Activated naive CD8-positive, alpha-beta T cell (primary cell): Measurements from ENCODE around the gene CFAP74.

Experiments used
- H3K27ac Mint-ChIP-seq: one replicate; pipeline ENCODE4 v1.8.0; 2021; ENCODE audit warnings: mixed read lengths
- H3K27me3 Mint-ChIP-seq: one replicate; pipeline ENCODE4 v1.8.0; 2021; ENCODE audit warnings: mixed read lengths
- H3K36me3 Mint-ChIP-seq: one replicate; pipeline ENCODE4 v1.8.0; 2021; ENCODE audit warnings: mixed read lengths
- H3K4me1 Mint-ChIP-seq: one replicate; pipeline ENCODE4 v1.8.0; 2021; ENCODE audit warnings: low read depth, mixed read lengths
- H3K4me3 Mint-ChIP-seq: one replicate; pipeline ENCODE4 v1.8.0; 2021; ENCODE audit warnings: mild to moderate bottlenecking, mixed read lengths
- H3K9me3 Mint-ChIP-seq: one replicate; pipeline ENCODE4 v1.8.0; 2021; ENCODE audit warnings: low read depth, mixed read lengths

Gene CFAP74

DNA sequence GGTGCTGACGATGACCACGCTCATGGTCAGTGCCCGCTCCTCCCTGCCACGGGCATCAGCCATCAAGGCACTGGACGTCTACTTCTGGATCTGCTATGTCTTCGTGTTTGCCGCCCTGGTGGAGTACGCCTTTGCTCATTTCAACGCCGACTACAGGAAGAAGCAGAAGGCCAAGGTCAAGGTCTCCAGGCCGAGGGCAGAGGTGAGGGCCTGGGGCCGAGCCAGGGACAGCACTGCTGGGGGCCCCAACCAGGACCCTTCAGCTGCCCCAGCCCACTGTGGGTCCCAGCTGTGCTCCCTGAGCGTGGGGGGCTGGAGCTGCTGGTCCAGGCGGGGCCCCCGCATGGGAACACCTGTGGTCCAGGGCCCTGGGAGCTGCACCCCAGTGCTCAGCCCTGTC, 26.0 kb upstream of the CFAP74 start:
- H3K9me3 Mint-ChIP-seq: no peaks in the 10 kb centered on the region
- no peak overlapping the region for H3K27ac Mint-ChIP-seq
- H3K4me1 Mint-ChIP-seq: no peaks in the 10 kb centered on the region
- no peaks in the 10 kb centered on the region for H3K27me3 Mint-ChIP-seq
- no peak overlapping the region for H3K4me3 Mint-ChIP-seq
- H3K36me3 Mint-ChIP-seq: no peaks in the 10 kb centered on the region

DNA sequence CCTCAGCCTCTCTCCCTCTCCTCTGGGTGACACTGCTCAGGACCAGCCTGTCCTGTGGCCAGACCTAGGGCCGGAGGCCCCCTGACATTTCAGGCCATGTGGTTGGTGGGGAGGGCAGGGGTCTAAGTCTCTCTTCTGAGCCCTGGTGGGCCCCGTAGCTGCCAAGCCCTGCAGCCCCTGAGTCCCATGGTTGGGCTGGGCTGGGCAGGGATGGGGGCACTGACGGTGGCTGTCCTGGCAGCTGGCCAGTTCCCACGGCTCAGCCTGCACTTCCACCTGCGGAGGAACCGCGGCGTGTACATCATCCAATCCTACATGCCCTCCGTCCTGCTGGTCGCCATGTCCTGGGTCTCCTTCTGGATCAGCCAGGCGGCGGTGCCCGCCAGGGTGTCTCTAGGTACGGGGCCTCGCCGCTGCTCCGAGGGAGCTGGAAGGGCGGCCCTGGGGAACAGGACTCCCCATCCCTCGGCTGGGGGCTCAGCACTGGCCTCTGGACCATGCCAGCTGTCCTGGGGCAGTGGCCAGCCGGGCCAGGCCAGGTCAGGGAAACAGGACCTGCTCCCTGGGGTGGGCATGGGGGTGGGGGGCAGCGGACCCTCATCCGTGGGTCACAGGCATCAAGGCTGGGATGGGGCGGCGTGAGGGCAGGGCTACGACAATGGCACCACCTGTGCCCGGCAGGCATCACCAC, 25.4 kb upstream of the CFAP74 start:
- H3K27me3 Mint-ChIP-seq: no peaks in the 10 kb centered on the region

DNA sequence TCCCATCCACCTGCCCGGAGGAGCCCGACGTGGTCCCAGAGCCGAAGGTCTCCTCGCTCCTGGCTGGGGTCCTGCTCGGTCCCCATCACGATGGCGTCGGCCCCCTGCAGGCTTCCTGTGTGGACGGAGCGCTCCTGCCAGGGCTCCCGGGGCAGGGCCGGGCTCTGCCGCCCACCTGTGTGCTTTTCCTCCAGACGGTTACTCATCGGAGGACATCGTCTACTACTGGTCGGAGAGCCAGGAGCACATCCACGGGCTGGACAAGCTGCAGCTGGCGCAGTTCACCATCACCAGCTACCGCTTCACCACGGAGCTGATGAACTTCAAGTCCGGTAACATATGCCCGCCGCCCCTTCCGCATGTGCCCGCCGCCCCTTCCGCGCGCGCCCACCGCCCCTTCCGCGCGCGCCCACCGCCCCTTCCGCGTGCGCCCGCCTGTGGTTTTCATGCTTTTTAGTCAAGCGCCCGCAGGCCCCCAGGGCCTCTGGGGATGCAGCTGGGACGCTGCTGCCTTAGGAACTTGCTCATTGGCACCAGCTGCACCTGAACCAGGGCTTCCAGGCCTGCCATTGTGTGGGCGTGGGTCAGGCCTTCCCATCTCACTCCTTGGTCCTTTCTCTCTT, 24.5 kb upstream of the CFAP74 start:
- Mint-ChIP-seq H3K4me3 (no peak overlapping the region), H3K27me3 (no peaks in the 10 kb centered on the region), H3K36me3 (no peaks in the 10 kb centered on the region), H3K4me1 (no peaks in the 10 kb centered on the region), H3K27ac (no peak overlapping the region), H3K9me3 (no peaks in the 10 kb centered on the region)

More for the DNA sequence above, 25.4 kb upstream of the CFAP74 start:
- H3K36me3 Mint-ChIP-seq: no peaks in the 10 kb centered on the region
- no peak overlapping the region for H3K4me3 Mint-ChIP-seq
- H3K9me3 Mint-ChIP-seq: no peaks in the 10 kb centered on the region
- H3K4me1 Mint-ChIP-seq: no peaks in the 10 kb centered on the region
- no peak overlapping the region for H3K27ac Mint-ChIP-seq

DNA sequence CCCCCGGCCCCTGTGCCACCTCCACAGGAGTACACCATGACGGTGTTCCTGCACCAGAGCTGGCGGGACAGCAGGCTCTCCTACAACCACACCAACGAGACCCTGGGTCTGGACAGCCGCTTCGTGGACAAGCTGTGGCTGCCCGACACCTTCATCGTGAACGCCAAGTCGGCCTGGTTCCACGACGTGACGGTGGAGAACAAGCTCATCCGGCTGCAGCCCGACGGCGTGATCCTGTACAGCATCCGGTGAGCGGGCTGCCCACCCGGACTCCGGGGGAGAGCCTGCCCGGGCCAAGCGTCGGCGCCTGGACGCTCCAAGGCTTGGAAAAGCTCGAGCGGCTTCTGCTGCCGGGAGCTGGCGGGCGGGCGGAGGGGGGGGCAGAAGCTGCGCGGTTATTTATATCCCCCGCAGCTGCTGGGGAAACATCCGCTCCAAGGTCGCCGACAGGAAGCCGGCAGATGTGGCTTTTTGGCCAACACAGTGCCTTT, 21.9 kb upstream of the CFAP74 start:
- Mint-ChIP-seq H3K27me3 (peaks cover 9% of the 10 kb centered on the region), H3K27ac (no peak overlapping the region), H3K4me3 (no peak overlapping the region), H3K9me3 (no peaks in the 10 kb centered on the region), H3K36me3 (no peaks in the 10 kb centered on the region), H3K4me1 (no peaks in the 10 kb centered on the region)

DNA sequence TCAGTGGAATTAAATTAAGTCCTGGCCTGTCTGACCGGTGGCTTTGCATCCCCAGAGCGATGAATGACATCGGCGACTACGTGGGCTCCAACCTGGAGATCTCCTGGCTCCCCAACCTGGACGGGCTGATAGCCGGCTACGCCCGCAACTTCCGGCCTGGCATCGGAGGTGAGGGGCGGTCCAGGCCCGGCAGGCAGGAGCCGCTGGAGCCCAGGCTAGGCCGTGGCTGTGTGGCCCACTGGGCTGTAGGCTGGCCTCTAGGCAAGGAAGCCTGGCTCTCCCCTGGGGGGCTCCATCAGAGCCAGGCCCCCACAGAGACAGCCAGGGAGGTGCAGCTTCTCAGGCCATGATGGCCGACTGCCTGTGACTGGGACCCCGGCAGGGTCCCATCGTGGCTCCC, 21.3 kb upstream of the CFAP74 start:
- no peak overlapping the region for H3K4me3 Mint-ChIP-seq
- H3K4me1 Mint-ChIP-seq: no peaks in the 10 kb centered on the region
- peaks cover 9% of the 10 kb centered on the region for H3K27me3 Mint-ChIP-seq
- H3K36me3 Mint-ChIP-seq: no peaks in the 10 kb centered on the region
- H3K9me3 Mint-ChIP-seq: no peaks in the 10 kb centered on the region
- no peak overlapping the region for H3K27ac Mint-ChIP-seq

DNA sequence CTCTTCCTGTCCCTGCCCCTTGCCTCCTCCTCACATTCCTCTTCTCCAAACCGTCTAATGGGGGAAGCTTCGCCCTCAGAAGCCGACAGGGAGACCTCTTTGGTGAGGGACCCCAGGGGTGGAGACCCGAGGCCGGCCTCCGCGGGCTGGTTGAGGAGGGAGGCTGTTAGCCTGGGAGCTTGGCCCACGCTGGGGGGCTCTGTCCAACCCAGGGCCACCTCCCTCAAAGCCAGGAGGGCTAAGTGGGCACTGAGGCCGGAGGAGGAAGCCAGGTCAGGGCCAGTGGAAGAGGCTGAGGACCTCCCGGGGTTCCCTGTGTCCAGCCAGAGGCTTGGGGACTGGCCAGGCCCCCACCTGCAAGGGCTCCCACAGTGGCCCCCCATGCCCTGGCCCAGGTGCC, 20.9 kb upstream of the CFAP74 start:
- no peaks in the 10 kb centered on the region for H3K4me1 Mint-ChIP-seq
- no peaks in the 10 kb centered on the region for H3K36me3 Mint-ChIP-seq
- H3K9me3 Mint-ChIP-seq: no peaks in the 10 kb centered on the region
- H3K27me3 Mint-ChIP-seq: peaks cover 9% of the 10 kb centered on the region
- H3K27ac Mint-ChIP-seq: no peak overlapping the region
- H3K4me3 Mint-ChIP-seq: no peak overlapping the region

DNA sequence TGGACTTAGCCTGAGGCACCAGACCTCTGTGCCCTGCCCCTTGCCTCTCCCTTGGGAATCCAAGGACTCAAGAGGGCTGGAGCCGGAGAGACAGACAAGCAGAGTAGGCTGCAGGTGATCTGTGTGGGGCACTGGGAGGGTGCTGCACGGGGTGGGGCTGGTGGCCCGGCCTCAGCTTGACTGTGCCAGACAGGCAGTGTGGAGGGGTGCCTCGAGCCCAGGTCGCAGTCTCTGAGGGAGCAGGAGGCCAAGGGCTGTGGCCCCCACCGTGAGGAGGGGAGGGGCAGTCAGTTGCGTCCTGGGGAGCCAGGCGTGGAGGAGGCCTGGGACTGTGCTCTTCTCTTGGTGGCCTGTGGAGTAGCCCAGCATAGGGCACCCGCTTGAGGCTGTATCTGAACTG, 19.6 kb upstream of the CFAP74 start:
- H3K27me3 Mint-ChIP-seq: peaks cover 13% of the 10 kb centered on the region
- H3K4me3 Mint-ChIP-seq: no peak overlapping the region
- H3K27ac Mint-ChIP-seq: no peak overlapping the region
- peaks cover 4% of the 10 kb centered on the region for H3K4me1 Mint-ChIP-seq
- no peaks in the 10 kb centered on the region for H3K36me3 Mint-ChIP-seq
- no peaks in the 10 kb centered on the region for H3K9me3 Mint-ChIP-seq

DNA sequence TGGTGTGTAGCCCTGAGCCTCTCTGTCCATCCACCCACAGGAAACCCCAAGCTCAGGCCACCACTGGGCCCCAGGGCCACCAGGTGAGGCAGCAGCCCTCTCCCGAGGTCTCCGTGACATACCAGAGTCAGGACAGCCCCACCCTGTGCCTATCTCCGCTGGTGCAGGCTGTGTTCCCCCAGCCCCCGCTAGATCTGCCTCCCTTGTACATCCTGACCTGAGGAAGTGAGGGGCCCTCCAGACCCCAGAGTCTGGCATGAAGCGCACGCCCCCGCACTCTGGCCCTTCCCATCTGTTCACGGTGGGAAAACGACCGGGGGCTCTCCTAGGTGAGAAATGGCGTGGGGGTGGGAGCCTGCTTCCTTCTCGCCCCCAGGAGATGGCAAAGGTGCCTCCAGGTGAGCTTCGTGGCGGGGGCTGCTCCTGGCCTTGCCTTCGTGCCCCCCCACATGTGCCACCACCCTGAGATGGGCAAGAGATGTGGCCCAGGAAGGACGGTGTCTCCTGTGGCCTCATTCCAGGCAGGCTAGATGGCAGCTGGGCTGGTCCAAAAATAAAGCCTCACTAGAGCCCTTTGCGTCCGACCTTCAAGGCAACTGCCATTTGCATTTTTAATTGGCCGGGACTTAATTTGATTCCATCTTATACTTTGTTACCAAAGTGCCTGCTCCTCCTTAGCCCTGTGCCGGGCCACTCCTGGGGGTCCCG, 18.6 kb upstream of the CFAP74 start:
- no peak overlapping the region for H3K4me3 Mint-ChIP-seq
- no peaks in the 10 kb centered on the region for H3K9me3 Mint-ChIP-seq
- H3K4me1 Mint-ChIP-seq: peaks cover 7% of the 10 kb centered on the region
- no peak overlapping the region for H3K27ac Mint-ChIP-seq
- H3K27me3 Mint-ChIP-seq: peaks cover 20% of the 10 kb centered on the region
- no peaks in the 10 kb centered on the region for H3K36me3 Mint-ChIP-seq

DNA sequence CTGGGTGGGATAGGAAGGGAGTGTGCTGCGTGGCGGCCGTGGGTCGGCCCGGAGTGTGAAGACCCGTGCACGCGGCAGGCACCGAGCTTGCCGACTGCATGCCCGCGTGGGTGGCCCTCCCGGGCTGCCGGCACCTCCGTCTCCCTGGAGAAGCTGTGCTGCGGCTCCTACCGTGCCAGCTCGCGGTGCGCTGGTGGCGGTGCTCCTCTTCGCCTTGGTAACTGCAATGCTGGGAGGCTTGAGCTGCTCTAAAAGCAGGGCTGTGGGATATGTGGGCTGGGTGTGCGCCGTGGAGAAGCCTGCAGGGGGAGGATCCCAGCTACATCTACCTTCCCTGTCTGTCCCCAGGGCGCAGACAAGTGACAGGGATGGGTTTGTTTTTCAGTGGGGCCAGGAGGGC, 18.0 kb upstream of the CFAP74 start:
- Mint-ChIP-seq H3K4me1 (peaks cover 7% of the 10 kb centered on the region), H3K4me3 (no peak overlapping the region), H3K36me3 (no peaks in the 10 kb centered on the region), H3K9me3 (no peaks in the 10 kb centered on the region), H3K27me3 (peaks cover 25% of the 10 kb centered on the region), H3K27ac (no peak overlapping the region)

DNA sequence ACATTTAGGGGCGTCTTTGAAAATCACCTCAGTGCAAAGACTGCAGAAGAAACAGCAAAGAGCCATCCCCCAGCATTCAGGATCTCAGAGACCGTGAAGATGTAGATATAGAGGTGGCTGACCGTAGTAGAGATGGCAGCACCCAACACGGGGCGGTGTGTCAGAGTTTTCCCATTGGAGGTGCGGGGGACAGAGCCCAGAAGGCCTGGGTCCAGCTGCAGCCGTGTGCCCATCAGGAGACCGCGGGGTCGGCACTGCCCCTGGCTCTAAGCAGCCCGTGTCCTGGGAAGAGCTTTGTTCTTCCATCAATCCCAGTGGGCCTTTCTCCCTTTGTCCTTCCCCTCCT, 16.7 kb upstream of the CFAP74 start:
- no peak overlapping the region for H3K27ac Mint-ChIP-seq
- peaks cover 32% of the 10 kb centered on the region for H3K27me3 Mint-ChIP-seq
- H3K4me3 Mint-ChIP-seq: peak overlapping the region; percentile 17
- peaks cover 7% of the 10 kb centered on the region for H3K4me1 Mint-ChIP-seq
- no peaks in the 10 kb centered on the region for H3K9me3 Mint-ChIP-seq
- no peaks in the 10 kb centered on the region for H3K36me3 Mint-ChIP-seq

DNA sequence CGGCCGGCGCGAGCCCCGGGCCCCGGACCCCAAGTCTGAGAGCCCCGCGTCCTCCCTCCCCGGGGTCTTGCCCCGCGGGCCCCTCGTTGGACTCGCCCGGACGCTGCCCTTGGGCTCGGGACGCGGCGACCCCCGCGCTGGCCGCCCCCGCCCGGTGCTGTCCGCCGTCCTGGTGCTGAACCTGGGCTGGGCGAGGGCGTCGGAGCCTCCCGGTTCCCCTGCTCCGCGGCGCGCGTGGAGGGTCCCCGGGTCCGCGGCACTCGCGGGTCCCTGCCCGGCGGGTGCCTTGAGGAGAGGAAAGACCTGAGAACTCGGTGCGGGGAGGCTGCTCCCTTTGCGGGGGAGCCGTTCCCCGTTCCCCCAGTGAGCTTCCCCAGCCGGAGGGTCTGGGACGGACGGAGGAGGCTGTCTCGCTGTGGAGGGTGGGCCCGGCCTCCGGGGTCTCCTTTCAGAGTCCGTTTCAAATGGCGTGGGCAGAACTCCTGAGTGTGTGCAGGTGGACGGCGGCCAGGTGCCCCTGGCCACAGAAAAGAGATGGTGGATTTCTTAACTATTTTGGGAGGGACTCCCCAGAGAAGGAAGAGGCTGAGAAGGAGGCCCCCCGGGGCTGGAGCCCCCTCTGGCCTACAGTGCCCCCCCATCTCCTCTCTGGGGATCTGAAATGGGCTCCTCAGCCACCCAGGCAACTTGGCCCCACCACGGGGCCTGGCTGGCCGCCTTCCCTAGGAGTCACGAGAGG, 16.2 kb upstream of the CFAP74 start:
- peak overlapping the region; percentile 17 for H3K4me3 Mint-ChIP-seq
- H3K4me1 Mint-ChIP-seq: peaks cover 7% of the 10 kb centered on the region
- H3K27ac Mint-ChIP-seq: no peak overlapping the region
- no peaks in the 10 kb centered on the region for H3K9me3 Mint-ChIP-seq
- H3K27me3 Mint-ChIP-seq: peaks cover 34% of the 10 kb centered on the region
- H3K36me3 Mint-ChIP-seq: no peaks in the 10 kb centered on the region

DNA sequence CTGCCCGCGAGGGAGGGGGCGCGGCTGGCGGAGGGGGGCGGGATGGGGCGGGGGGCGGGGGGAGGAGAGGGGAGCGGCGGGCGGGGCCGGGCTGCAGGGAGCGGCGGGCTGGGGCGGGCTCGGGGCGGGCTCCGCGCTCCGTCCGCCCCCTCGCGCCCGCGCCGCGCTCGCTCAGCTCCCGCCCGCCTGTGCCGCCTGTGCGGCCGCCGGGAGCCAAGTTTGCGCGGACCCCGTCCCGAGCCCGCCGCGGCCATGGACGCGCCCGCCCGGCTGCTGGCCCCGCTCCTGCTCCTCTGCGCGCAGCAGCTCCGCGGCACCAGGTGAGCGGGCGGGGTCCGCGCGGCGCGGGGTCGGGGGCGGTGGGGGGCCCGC, 15.6 kb upstream of the CFAP74 start, which contains the start of gene GABRD:
Gene GABRD (plus strand): TSS at position 174 of the 372 bp plus-strand sequence. CDS start 79 bp downstream, at position 253.
- H3K9me3 Mint-ChIP-seq: no peaks in the 10 kb centered on the region
- peaks cover 34% of the 10 kb centered on the region for H3K27me3 Mint-ChIP-seq
- peaks cover 7% of the 10 kb centered on the region for H3K4me1 Mint-ChIP-seq
- peak within 1 kb of the TSS; percentile 85 for H3K4me3 Mint-ChIP-seq
- H3K36me3 Mint-ChIP-seq: no peaks in the 10 kb centered on the region
- no peak within 1 kb of the TSS for H3K27ac Mint-ChIP-seq

DNA sequence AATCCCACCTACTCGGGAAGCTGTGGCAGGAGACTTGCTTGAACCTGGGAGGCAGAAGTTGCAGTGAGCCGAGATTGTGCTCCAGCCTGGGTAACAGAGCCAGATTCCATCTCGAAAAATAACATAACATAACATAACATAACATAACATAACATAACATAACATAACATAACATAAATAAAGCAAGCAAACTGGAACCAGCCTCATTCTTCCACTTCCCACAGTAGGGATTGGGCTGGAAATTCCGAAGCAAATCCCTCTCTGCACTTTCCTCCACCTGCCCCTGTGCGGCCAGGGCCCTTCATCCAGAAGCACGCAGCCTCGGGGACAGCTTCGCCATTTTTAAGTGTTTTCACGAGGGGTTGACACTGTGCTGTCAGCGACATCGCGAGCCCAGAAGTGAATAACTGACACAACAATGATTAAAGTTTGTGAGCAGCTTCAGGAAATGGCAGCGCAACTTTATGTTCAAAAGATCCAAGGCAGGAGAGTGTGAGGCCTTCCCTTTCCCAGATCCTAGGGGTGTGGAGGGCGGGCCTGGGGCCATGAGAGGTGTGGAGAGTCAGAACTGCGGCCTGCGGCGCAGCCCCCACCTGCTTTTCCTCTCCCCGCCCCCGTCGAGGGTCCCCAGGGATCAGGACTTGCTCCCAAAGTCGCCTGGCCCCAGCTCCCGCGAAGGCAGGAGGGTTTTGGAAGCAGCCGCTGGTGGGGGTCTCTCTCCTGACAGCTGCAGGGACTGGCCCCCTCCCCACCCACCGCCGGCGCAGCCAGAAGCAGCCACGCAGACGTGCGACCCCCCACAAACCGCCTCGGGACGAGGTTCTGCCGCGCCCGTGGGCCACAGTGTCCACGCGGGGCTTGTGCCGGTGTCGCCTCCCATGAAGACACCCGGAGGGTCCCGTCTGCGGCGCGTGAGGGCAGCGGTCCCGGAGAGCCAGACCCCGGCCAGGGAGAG, 14.9 kb upstream of the CFAP74 start:
- Mint-ChIP-seq H3K4me3 (peak overlapping the region; percentile 85), H3K27me3 (peaks cover 34% of the 10 kb centered on the region), H3K9me3 (no peaks in the 10 kb centered on the region), H3K27ac (no peak overlapping the region), H3K36me3 (no peaks in the 10 kb centered on the region), H3K4me1 (peaks cover 7% of the 10 kb centered on the region)

DNA sequence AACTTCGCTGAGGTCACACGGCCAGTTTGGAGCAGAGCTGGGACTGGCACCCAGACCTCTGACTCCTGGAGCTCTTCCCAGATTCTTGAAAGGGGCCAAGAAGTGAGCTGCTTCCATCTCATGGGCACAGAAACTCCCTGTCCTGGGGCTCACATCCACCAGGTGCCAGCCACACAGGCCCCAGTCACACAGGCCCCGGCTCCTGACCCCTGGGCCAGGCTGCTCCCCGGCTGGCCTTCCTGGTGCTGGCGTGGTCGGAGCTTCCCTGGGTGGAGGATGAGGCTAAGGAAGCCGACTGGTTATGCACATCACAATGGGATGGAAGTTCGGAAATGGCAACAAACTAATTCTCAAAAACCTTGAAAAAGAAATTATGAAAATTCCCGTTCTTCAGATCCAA, 12.5 kb upstream of the CFAP74 start:
- Mint-ChIP-seq H3K27me3 (peaks cover 32% of the 10 kb centered on the region), H3K36me3 (no peaks in the 10 kb centered on the region), H3K9me3 (no peaks in the 10 kb centered on the region), H3K4me1 (peaks cover 7% of the 10 kb centered on the region), H3K27ac (no peak overlapping the region), H3K4me3 (no peak overlapping the region)
